Muscle layer of duodenum (tissue), 2 donors: ENCODE data around the gene PTGIR.
A peak's percentile ranks its signal among the peaks of the same experiment; 100 is the strongest.
"Not testable (repeated sequence)": the region's sequence is repeated elsewhere in the genome, so short reads cannot be mapped to it uniquely, and the experiment has no call there.

Source experiments
- H3K27ac ChIP-seq: one replicate; pipeline ENCODE4 v1.7.0; 2013; ENCODE audit warnings: mild to moderate bottlenecking, low read length
- H3K27me3 ChIP-seq: one replicate; pipeline ENCODE4 v1.7.0; 2013; ENCODE audit warnings: low read depth, mild to moderate bottlenecking, control low read depth, low read length
- H3K36me3 ChIP-seq, 2 donors: one replicate each; pipeline ENCODE4 v1.7.0; 2013; ENCODE audit warnings: low read length in 2 of 2, control low read depth in 1 of 2, mild to moderate bottlenecking in 1 of 2; ENCODE audit not compliant: insufficient read depth in 2 of 2, control insufficient read depth in 1 of 2
- H3K4me1 ChIP-seq, 2 donors: one replicate each; pipeline ENCODE4 v1.7.0; 2013; ENCODE audit warnings: low read length in 2 of 2, mild to moderate bottlenecking in 2 of 2, control low read depth in 1 of 2, moderate library complexity in 1 of 2; ENCODE audit not compliant: insufficient read depth in 2 of 2, control insufficient read depth in 1 of 2
- H3K4me3 ChIP-seq, 2 donors: one replicate each; pipeline ENCODE4 v1.7.0; 2013; ENCODE audit warnings: low read length in 2 of 2, low read depth in 1 of 2, mild to moderate bottlenecking in 1 of 2
- H3K9me3 ChIP-seq, 2 donors: one replicate each; pipeline ENCODE4 v1.7.0; 2013; ENCODE audit warnings: low read length in 2 of 2, control low read depth in 1 of 2, mild to moderate bottlenecking in 1 of 2; ENCODE audit not compliant: control insufficient read depth in 1 of 2
- donor health status: healthy.

The PTGIR gene

GRCh38 chr19:46634656-46635218, 9.8 kb upstream of the PTGIR start:
- H3K9me3 ChIP-seq, result no peaks in the 10 kb centered on the region
- H3K27me3 ChIP-seq, result no peaks in the 10 kb centered on the region
- no peak overlapping the region for H3K27ac ChIP-seq
- no peaks in the 10 kb centered on the region for H3K36me3 ChIP-seq
- peaks cover 7 to 32% of the 10 kb centered on the region in 2 donors for H3K4me1 ChIP-seq
- H3K4me3 ChIP-seq, result peak overlapping the region in 1 of 2 donors; percentile 52

- H3K27me3 ChIP-seq, result no peaks in the 10 kb centered on the region
- no peaks in the 10 kb centered on the region for H3K36me3 ChIP-seq
- no peaks in the 10 kb centered on the region for H3K9me3 ChIP-seq
- H3K4me3 ChIP-seq, result peak overlapping the region; percentile 52 to 56
- no peak overlapping the region for H3K27ac ChIP-seq
- peaks cover 6 to 28% of the 10 kb centered on the region in 2 donors for H3K4me1 ChIP-seq
Observed at GRCh38 chr19:46634045-46634655, 9.3 kb upstream of the PTGIR start.

GRCh38 chr19:46633130-46633529, 8.2 kb upstream of the PTGIR start:
- H3K27ac ChIP-seq, result no peak overlapping the region

GRCh38 chr19:46631481-46631880, 6.6 kb upstream of the PTGIR start:
- no peak overlapping the region for H3K27ac ChIP-seq
- no peak overlapping the region for H3K4me3 ChIP-seq
- H3K9me3 ChIP-seq, result no peaks in the 10 kb centered on the region
- peaks cover 6 to 19% of the 10 kb centered on the region in 2 donors for H3K4me1 ChIP-seq
- no peaks in the 10 kb centered on the region for H3K27me3 ChIP-seq
- H3K36me3 ChIP-seq, result no peaks in the 10 kb centered on the region

More at GRCh38 chr19:46633130-46633529, 8.2 kb upstream of the PTGIR start:
- Histone ChIP-seq H3K36me3 (no peaks in the 10 kb centered on the region), H3K9me3 (no peaks in the 10 kb centered on the region), H3K4me3 (no peak overlapping the region), H3K4me1 (peaks cover 6 to 19% of the 10 kb centered on the region in 2 donors), H3K27me3 (no peaks in the 10 kb centered on the region)

GRCh38 chr19:46630586-46631205, 5.8 kb upstream of the PTGIR start:
- no peaks in the 10 kb centered on the region for H3K36me3 ChIP-seq
- no peaks in the 10 kb centered on the region for H3K27me3 ChIP-seq
- peaks cover 11 to 20% of the 10 kb centered on the region in 2 donors for H3K4me1 ChIP-seq
- no peaks in the 10 kb centered on the region for H3K9me3 ChIP-seq
- no peak overlapping the region for H3K27ac ChIP-seq
- no peak overlapping the region for H3K4me3 ChIP-seq

GRCh38 chr19:46629546-46630025, 4.7 kb upstream of the PTGIR start:
- H3K9me3 ChIP-seq, result no peaks in the 10 kb centered on the region
- H3K4me3 ChIP-seq, result no peak overlapping the region
- H3K27me3 ChIP-seq, result no peaks in the 10 kb centered on the region
- H3K27ac ChIP-seq, result no peak overlapping the region
- peaks cover 20 to 23% of the 10 kb centered on the region in 2 donors for H3K4me1 ChIP-seq
- H3K36me3 ChIP-seq, result no peaks in the 10 kb centered on the region

- H3K4me1 ChIP-seq, result peaks cover 20 to 21% of the 10 kb centered on the region in 2 donors
- not testable (repeated sequence) for H3K9me3 ChIP-seq, H3K27ac ChIP-seq, H3K36me3 ChIP-seq, H3K4me3 ChIP-seq, H3K27me3 ChIP-seq
Observed at GRCh38 chr19:46628970-46629369, 4.1 kb upstream of the PTGIR start.

GRCh38 chr19:46626446-46626845, 1.6 kb upstream of the PTGIR start:
- Histone ChIP-seq H3K27me3 (no peaks in the 10 kb centered on the region), H3K36me3 (no peaks in the 10 kb centered on the region), H3K27ac (peak overlapping the region; percentile 82), H3K4me3 (no peak overlapping the region), H3K4me1 (peaks cover 14 to 31% of the 10 kb centered on the region in 2 donors), H3K9me3 (no peaks in the 10 kb centered on the region)

GRCh38 chr19:46625731-46626130, 842 bp upstream of the PTGIR start:
- Histone ChIP-seq H3K27ac (peak overlapping the region; percentile 82), H3K4me3 (no peak overlapping the region), H3K9me3 (no peaks in the 10 kb centered on the region), H3K27me3 (no peaks in the 10 kb centered on the region), H3K4me1 (peaks cover 14 to 37% of the 10 kb centered on the region in 2 donors), H3K36me3 (no peaks in the 10 kb centered on the region)

- H3K4me1 ChIP-seq, result peaks cover 14 to 52% of the 10 kb centered on the region in 2 donors
- H3K36me3 ChIP-seq, result no peaks in the 10 kb centered on the region
- H3K4me3 ChIP-seq, result peak overlapping the region; percentile 7 to 23
- H3K9me3 ChIP-seq, result no peaks in the 10 kb centered on the region
- no peaks in the 10 kb centered on the region for H3K27me3 ChIP-seq
- H3K27ac ChIP-seq, result no peak overlapping the region
Observed at GRCh38 chr19:46623915-46624502, 880 bp downstream of the PTGIR start.

GRCh38 chr19:46622118-46622446, 2.8 kb downstream of the PTGIR start:
- Histone ChIP-seq H3K36me3 (no peaks in the 10 kb centered on the region), H3K27ac (peak overlapping the region; percentile 74), H3K27me3 (no peaks in the 10 kb centered on the region), H3K4me1 (peaks cover 19 to 57% of the 10 kb centered on the region in 2 donors), H3K4me3 (peak overlapping the region; percentile 21 to 46), H3K9me3 (no peaks in the 10 kb centered on the region)
